Neutrophil (primary cell): ENCODE measurements around the gene ZFP92.

Experiments used
- H3K27ac ChIP-seq: fragments of 200-600 bp; sonication (generic); 2 replicates; pipeline ENCODE4 v1.5.1; 2016; ENCODE audit warnings: mild to moderate bottlenecking, moderate library complexity
- H3K27me3 ChIP-seq: fragments of 200-600 bp; sonication (generic); 2 replicates; pipeline ENCODE4 v1.6.0; 2016; ENCODE audit warnings: mild to moderate bottlenecking
- H3K36me3 ChIP-seq: fragments of 200-600 bp; sonication (generic); 2 replicates; pipeline ENCODE4 v1.5.1; 2017
- H3K4me1 ChIP-seq, 2 experiments: fragments of 200-600 bp in 1 of 2; sonication (generic) in 1 of 2; 1 replicate in 1 of 2; 2 replicates in 1 of 2; pipeline versions ENCODE4 v1.5.1 to v1.6.1; 2013 to 2016; ENCODE audit warnings: low read depth in 1 of 2, low read length in 1 of 2, mild to moderate bottlenecking in 1 of 2, moderate library complexity in 1 of 2; ENCODE audit not compliant: control insufficient read depth in 1 of 2, insufficient read depth in 1 of 2
- H3K4me3 ChIP-seq, 2 experiments: fragments of 200-600 bp in 1 of 2; sonication (generic) in 1 of 2; 1 replicate in 1 of 2; 2 replicates in 1 of 2; pipeline ENCODE4 v1.5.1; 2013 to 2016; ENCODE audit warnings: low read depth in 1 of 2, low read length in 1 of 2, mild to moderate bottlenecking in 1 of 2, moderate library complexity in 1 of 2
- H3K9me3 ChIP-seq: fragments of 200-600 bp; sonication (generic); 2 replicates; pipeline ENCODE4 v1.5.1; 2016
- TF ChIP-seq, protein P1 (sequence below): fragments of 200-600 bp; sonication (generic); IDR thresholded peaks from 2 replicates; pipeline ENCODE4 v1.5.1; 2016; ENCODE audit warnings: antibody characterized with exemption

The ZFP92 gene

DNA sequence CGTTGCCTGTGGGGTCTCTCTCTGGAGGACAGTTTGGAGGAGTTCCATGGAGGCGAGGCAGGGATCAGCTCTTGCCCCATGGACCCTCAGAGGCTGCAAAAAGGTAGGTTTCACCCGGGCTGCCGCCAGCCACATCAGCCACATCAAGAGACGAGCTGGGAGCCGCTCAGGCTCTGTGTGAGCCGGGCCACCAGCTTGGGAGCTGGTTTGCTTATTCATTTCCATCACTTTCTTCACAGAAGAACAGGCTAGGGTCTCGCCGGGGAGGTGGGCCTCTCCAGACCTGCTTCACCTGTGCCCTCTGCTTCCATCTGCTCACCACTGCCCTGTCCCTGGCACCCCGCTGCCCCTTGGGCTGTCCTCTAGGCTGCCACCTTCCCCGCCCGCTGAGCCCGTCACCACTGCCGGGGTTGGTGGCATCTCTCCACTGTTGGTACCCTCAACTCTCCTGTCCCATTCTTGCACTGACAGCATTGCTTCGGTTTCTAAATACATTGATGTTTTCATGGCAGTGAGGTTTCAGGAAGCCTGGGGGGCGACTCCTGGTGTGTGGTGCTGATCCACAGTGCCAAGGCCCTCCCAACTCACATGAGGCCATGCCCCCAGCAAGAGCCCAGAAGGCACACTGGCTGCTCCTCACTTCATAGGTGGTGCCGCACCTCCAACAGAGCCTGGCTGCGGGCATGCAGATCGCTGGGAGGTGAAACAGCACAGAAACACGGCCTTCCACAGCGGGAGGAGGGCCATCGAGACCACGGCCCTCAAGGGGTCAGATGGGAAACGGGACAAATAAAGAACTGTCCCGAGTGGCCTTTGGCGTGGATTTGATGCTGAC lies 39.1 kb downstream of the ZFP92 start:
- H3K9me3 ChIP-seq, result no peaks in the 10 kb centered on the region

DNA sequence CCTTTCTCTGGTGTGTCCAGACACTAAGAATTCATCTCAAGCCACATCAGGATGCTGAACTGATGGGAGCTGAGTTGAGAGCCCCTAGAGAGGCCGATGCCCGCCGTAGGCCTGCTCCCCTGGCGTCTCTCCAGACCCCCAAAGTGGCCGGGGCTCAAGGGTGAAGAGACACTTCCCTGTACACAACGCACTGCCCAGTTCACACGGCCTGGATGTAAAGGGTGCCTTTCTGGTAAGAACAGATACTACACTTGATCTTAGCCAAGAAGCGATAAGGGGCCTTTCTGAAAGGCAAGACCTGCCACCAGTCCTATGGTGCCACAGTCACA lies 39.6 kb downstream of the ZFP92 start:
- Histone ChIP-seq H3K27ac (no peak overlapping the region), H3K4me3 (no peak overlapping the region), H3K4me1 (no peaks in the 10 kb centered on the region), H3K27me3 (no peaks in the 10 kb centered on the region), H3K9me3 (no peaks in the 10 kb centered on the region), H3K36me3 (peaks cover 17% of the 10 kb centered on the region)
- TF ChIP-seq, protein P1, sequence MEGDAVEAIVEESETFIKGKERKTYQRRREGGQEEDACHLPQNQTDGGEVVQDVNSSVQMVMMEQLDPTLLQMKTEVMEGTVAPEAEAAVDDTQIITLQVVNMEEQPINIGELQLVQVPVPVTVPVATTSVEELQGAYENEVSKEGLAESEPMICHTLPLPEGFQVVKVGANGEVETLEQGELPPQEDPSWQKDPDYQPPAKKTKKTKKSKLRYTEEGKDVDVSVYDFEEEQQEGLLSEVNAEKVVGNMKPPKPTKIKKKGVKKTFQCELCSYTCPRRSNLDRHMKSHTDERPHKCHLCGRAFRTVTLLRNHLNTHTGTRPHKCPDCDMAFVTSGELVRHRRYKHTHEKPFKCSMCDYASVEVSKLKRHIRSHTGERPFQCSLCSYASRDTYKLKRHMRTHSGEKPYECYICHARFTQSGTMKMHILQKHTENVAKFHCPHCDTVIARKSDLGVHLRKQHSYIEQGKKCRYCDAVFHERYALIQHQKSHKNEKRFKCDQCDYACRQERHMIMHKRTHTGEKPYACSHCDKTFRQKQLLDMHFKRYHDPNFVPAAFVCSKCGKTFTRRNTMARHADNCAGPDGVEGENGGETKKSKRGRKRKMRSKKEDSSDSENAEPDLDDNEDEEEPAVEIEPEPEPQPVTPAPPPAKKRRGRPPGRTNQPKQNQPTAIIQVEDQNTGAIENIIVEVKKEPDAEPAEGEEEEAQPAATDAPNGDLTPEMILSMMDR, result no peak

More for the DNA sequence above, 39.1 kb downstream of the ZFP92 start:
- H3K4me1 ChIP-seq, result no peaks in the 10 kb centered on the region
- H3K27me3 ChIP-seq, result no peaks in the 10 kb centered on the region
- H3K4me3 ChIP-seq, result no peak overlapping the region
- peaks cover 13% of the 10 kb centered on the region for H3K36me3 ChIP-seq
- no peak overlapping the region for H3K27ac ChIP-seq
- TF ChIP-seq, protein P1, result no peak

DNA sequence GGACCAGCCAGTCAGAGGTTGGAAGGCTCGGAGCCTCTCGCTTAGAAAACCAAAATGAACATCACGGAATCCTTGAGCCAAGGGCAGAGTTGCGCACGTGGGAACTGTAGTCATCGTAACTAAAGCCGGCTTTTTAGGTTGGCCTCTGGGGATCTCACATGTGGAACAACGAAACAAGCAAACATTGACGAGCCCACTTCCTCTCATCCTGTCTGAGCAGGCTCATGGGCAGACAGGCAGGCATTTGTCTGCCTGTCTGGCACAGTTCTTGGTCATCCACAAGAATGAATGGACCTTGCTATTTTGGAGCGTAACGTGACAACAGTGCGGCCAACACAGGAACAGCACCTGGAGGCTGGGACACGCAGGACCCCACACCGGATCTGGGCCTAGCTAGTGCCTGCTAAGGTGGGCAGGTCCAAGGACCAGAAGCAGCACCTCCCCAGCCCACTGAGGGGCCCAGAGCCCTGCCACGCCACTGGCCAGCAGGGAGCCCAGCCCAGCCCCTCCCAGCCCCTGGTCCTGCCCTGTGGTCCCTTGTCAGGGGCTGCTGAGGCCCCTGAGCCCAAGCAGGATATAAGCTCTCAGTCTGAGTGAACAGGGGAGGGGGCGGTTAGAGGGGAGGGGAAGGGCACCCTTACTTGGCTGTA lies 43.8 kb downstream of the ZFP92 start:
- no peaks in the 10 kb centered on the region for H3K27me3 ChIP-seq
- TF ChIP-seq, protein P1, result no peak
- H3K4me1 ChIP-seq, result no peaks in the 10 kb centered on the region
- no peak overlapping the region for H3K4me3 ChIP-seq
- H3K27ac ChIP-seq, result no peak overlapping the region
- H3K9me3 ChIP-seq, result no peaks in the 10 kb centered on the region
- H3K36me3 ChIP-seq, result peaks cover 21% of the 10 kb centered on the region

DNA sequence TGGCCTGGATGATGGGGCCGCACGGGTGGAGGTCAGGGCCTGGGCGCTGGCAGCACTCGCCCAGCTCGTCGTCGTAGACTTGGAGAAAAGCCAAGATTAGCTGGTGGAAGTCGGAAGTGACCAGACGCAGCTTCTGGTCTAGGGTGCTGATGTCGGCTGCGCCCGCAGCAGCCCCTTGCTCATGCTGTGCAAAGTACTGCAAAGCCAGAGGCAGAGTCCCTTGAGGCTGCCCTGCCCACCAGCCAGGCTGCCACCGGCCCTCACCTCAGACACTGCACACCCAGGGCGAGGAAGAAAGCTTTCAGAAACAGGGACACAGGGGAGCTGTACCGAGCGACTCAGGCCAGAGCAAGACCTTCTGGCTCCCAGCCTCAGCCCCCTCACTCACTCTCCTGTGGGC lies 44.3 kb downstream of the ZFP92 start:
- no peaks in the 10 kb centered on the region for H3K9me3 ChIP-seq
- no peak overlapping the region for H3K27ac ChIP-seq
- H3K36me3 ChIP-seq, result peaks cover 21% of the 10 kb centered on the region
- H3K4me1 ChIP-seq, result no peaks in the 10 kb centered on the region
- no peak overlapping the region for H3K4me3 ChIP-seq
- TF ChIP-seq, protein P1, result no peak
- H3K27me3 ChIP-seq, result no peaks in the 10 kb centered on the region

DNA sequence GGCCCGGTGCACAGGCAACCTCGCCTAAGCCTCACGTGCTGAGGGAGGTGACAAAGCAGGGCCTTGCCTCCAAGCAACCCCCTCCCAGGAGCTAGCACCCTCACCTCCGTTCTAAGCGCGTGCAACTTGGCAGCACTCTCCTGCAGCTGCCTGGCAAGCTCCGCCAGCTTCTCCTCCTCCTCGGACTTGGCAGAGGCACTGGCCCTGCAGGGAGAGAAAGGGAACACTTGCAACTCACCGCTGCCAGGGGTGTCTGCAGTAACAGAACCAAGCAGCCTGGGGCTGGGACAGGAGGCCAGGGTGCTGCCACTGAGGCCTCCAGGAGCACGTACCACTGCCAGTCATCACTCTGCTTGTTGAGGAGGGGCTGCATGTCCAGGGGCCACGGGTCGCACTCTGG lies 44.9 kb downstream of the ZFP92 start:
- Histone ChIP-seq H3K4me3 (no peak overlapping the region), H3K4me1 (no peaks in the 10 kb centered on the region), H3K9me3 (no peaks in the 10 kb centered on the region), H3K36me3 (peaks cover 21% of the 10 kb centered on the region), H3K27me3 (no peaks in the 10 kb centered on the region), H3K27ac (no peak overlapping the region)
- TF ChIP-seq, protein P1, result no peak
